ENCODE measurements around the gene CD22. TPM values are rescaled to one million over a fixed set of nuclear protein-coding genes. Genes with fewer than 3 reads are reported as not detected.
A peak's percentile ranks its signal among the peaks of the same experiment; 100 is the strongest.

The CD22 gene
- total and polyA plus RNA-seq, 10 of the 15 experiments (the other 5 are each of a cell fraction or from before 2014, with no cell fraction given), result 23.0 to 344 (median 181) TPM

DNA sequence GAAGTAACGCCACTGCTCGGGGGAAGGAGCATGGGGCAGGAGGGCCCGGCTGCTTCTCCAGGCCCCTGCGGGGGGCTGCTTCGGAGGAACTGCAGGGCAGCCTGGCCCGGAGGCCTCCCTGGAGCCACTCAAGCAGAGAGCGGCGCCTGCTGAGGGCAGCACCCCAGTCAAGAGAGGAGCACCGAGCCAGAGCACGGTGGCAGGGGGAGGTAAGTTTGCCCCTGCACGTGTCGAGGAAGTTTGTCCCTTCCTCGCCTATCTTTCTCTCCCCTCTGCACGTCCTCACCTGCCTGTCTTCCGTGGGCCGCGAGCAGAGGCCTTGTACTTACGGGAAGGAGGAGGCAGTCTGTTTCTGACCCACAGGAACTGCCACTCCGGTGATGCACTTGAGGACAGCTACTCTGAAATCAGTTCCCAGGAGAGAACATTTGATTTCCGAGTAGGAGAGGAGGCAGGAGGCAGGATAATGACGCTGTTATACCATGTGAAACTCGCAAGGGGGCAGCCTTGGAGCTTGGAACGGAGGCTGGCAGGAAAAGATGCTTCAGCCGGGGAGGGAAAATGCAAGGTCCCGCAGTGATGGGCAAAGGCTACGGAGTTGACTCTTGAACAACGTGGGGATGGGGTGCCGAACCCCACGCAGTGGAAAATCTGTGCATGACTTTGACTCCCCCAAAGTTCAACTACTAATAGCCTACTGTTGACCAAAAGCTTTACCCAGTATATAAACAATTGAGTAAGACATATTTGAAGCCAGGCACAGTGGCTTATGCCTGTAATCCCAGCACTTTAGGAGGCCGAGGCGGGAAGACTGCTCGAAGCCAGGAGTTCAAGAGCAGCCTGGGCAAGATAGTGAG is 23.7 kb downstream of the CD22 start (continued):
- no peak for TF ChIP-seq KAT2A (conservative IDR thresholded peaks at IDR 0.05; ENCODE audit: control insufficient read depth, low read depth, low read length)
- TF ChIP-seq, protein P1, sequence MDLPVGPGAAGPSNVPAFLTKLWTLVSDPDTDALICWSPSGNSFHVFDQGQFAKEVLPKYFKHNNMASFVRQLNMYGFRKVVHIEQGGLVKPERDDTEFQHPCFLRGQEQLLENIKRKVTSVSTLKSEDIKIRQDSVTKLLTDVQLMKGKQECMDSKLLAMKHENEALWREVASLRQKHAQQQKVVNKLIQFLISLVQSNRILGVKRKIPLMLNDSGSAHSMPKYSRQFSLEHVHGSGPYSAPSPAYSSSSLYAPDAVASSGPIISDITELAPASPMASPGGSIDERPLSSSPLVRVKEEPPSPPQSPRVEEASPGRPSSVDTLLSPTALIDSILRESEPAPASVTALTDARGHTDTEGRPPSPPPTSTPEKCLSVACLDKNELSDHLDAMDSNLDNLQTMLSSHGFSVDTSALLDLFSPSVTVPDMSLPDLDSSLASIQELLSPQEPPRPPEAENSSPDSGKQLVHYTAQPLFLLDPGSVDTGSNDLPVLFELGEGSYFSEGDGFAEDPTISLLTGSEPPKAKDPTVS (IDR thresholded peaks at IDR 0.05; ENCODE audit: low read depth, low read length), result 0 out of 2 replicates have a peak, but pooled peaks have one; percentile 33
- no peak for TF ChIP-seq CHD4 (IDR thresholded peaks at IDR 0.05)
- TF ChIP-seq, protein P2, sequence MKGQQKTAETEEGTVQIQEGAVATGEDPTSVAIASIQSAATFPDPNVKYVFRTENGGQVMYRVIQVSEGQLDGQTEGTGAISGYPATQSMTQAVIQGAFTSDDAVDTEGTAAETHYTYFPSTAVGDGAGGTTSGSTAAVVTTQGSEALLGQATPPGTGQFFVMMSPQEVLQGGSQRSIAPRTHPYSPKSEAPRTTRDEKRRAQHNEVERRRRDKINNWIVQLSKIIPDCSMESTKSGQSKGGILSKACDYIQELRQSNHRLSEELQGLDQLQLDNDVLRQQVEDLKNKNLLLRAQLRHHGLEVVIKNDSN (IDR thresholded peaks at IDR 0.05; ENCODE audit: borderline replicate concordance, extremely low read length, insufficient read depth, low read depth, low read length), result no peak
- no peak; the same call in 1 of the 2 replicates for TF ChIP-seq TBL1XR1 (IDR thresholded peaks at IDR 0.05; ENCODE audit: low read depth, low read length)
- TF ChIP-seq, protein P3, sequence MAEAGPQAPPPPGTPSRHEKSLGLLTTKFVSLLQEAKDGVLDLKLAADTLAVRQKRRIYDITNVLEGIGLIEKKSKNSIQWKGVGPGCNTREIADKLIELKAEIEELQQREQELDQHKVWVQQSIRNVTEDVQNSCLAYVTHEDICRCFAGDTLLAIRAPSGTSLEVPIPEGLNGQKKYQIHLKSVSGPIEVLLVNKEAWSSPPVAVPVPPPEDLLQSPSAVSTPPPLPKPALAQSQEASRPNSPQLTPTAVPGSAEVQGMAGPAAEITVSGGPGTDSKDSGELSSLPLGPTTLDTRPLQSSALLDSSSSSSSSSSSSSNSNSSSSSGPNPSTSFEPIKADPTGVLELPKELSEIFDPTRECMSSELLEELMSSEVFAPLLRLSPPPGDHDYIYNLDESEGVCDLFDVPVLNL (IDR thresholded peaks at IDR 0.05; ENCODE audit: low read depth, low read length), result no peak
- peak; percentile 98 for TF ChIP-seq SMC3 (IDR thresholded peaks at IDR 0.05; ENCODE audit: borderline replicate concordance, low read length)
- TF ChIP-seq MXI1 (IDR thresholded peaks at IDR 0.05; ENCODE audit: low read depth, low read length), result no peak
- TF ChIP-seq HCFC1 (IDR thresholded peaks at IDR 0.05; ENCODE audit: low read length), result 0 out of 2 replicates have a peak, but pooled peaks have one; percentile 13
- TF ChIP-seq FOS (IDR thresholded peaks at IDR 0.05; ENCODE audit: borderline replicate concordance, extremely low read depth, insufficient read length), result no peak
- TF ChIP-seq, protein P4, sequence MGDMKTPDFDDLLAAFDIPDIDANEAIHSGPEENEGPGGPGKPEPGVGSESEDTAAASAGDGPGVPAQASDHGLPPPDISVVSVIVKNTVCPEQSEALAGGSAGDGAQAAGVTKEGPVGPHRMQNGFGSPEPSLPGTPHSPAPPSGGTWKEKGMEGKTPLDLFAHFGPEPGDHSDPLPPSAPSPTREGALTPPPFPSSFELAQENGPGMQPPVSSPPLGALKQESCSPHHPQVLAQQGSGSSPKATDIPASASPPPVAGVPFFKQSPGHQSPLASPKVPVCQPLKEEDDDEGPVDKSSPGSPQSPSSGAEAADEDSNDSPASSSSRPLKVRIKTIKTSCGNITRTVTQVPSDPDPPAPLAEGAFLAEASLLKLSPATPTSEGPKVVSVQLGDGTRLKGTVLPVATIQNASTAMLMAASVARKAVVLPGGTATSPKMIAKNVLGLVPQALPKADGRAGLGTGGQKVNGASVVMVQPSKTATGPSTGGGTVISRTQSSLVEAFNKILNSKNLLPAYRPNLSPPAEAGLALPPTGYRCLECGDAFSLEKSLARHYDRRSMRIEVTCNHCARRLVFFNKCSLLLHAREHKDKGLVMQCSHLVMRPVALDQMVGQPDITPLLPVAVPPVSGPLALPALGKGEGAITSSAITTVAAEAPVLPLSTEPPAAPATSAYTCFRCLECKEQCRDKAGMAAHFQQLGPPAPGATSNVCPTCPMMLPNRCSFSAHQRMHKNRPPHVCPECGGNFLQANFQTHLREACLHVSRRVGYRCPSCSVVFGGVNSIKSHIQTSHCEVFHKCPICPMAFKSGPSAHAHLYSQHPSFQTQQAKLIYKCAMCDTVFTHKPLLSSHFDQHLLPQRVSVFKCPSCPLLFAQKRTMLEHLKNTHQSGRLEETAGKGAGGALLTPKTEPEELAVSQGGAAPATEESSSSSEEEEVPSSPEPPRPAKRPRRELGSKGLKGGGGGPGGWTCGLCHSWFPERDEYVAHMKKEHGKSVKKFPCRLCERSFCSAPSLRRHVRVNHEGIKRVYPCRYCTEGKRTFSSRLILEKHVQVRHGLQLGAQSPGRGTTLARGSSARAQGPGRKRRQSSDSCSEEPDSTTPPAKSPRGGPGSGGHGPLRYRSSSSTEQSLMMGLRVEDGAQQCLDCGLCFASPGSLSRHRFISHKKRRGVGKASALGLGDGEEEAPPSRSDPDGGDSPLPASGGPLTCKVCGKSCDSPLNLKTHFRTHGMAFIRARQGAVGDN (IDR thresholded peaks at IDR 0.05), result peak; percentile 86
- TF ChIP-seq, protein P5, sequence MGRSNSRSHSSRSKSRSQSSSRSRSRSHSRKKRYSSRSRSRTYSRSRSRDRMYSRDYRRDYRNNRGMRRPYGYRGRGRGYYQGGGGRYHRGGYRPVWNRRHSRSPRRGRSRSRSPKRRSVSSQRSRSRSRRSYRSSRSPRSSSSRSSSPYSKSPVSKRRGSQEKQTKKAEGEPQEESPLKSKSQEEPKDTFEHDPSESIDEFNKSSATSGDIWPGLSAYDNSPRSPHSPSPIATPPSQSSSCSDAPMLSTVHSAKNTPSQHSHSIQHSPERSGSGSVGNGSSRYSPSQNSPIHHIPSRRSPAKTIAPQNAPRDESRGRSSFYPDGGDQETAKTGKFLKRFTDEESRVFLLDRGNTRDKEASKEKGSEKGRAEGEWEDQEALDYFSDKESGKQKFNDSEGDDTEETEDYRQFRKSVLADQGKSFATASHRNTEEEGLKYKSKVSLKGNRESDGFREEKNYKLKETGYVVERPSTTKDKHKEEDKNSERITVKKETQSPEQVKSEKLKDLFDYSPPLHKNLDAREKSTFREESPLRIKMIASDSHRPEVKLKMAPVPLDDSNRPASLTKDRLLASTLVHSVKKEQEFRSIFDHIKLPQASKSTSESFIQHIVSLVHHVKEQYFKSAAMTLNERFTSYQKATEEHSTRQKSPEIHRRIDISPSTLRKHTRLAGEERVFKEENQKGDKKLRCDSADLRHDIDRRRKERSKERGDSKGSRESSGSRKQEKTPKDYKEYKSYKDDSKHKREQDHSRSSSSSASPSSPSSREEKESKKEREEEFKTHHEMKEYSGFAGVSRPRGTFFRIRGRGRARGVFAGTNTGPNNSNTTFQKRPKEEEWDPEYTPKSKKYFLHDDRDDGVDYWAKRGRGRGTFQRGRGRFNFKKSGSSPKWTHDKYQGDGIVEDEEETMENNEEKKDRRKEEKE (IDR thresholded peaks at IDR 0.05), result no peak
- no peak for TF ChIP-seq PAX8 (IDR thresholded peaks at IDR 0.05)
- TF ChIP-seq ASH2L (IDR thresholded peaks at IDR 0.05; ENCODE audit: borderline replicate concordance, low read depth), result no peak
- no peak for TF ChIP-seq HDAC6 (IDR thresholded peaks at IDR 0.05; ENCODE audit: unreplicated experiment)
- peak; percentile 49 to 66; a peak in 3 of 4 replicates for TF ChIP-seq BHLHE40 (IDR thresholded peaks at IDR 0.05; ENCODE audit: borderline replicate concordance in 1 of 2, low read depth in 2 of 2, low read length in 1 of 2)
